NCI-H526 (cell line): ENCODE results near the gene HDGF.
"Not testable (repeated sequence)": the region's sequence is repeated elsewhere in the genome, so short reads cannot be mapped to it uniquely, and the experiment has no call there.

ENCODE experiments used
- DNase-seq, 2 experiments: peaks; one replicate each; lab custom pipeline; 2025; lab: John Stamatoyannopoulos, UW

HDGF gene

GRCh38 chr1:156767101-156767878 lies 15.8 kb upstream of the HDGF start, which contains the start of gene PRCC:
TSS of gene PRCC (plus strand) at chr1:156767535. CDS start at chr1:156767772, 237 bp downstream.
- peak; percentile 100 for DNase-seq

DNA sequence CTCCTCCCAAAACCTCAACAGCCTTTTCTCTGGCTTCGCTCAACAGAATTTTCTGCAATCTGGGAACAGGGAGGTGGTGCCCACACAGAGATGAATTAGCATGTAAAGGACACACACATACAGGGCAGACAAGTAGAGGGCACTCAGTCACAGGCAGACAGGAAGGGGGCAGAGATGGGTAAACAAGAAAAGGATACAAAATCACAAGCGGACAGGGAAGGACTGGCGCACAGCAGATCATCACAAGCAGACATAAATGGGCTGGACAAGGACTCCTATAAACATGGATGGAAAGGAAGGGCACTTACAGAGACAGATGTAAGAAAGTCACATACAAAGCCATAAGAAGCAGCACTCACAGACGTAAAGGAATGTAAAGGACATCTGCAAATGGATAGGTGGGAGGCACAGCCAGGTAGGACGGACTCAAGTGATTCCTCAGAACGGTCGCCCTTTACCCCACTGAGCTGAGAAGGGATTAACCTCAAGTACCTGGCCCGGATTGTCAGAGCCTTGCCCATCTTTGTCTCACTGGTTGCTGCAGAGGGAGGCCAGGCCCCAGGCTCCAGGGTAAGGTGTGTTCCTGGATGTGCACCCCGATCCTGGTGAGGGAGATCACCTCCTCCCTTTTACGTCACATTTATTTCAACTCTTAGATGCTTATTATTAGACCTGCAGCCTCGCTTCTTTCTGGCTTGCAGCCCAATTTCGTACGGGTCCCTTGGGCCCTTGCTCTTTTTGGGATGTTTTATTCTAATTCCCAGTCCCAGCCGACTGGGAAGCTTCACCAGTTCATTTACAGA lies 15.0 kb upstream of the HDGF start:
- DNase-seq: no peak

- DNase-seq: no peak
Measured at GRCh38 chr1:156765666-156766065, 14.2 kb upstream of the HDGF start.

DNA sequence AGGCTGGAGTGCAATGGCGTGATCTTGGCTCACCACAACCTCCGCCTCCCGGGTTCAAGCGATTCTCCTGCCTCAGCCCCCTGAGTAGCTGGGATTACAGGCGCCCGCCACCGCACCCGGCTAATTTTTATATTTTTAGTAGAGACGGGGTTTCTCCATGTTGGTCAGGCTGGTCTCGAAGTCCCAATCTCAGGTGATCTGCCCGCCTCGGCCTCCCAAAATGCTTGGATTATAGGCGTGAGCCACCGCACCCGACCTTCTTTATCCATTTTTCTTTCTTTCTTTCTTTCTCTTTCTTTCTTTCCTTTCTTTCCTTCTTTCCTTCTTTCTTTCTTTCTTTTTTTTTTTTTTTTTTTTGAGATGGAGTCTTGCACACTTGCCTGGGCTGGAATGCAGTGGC lies 13.7 kb upstream of the HDGF start:
- DNase-seq: not testable (repeated sequence)

GRCh38 chr1:156760796-156761104 lies 9.3 kb upstream of the HDGF start:
- DNase-seq: no peak

- no peak for DNase-seq
Measured at GRCh38 chr1:156760092-156760795, 8.8 kb upstream of the HDGF start.

GRCh38 chr1:156757572-156758253 lies 6.2 kb upstream of the HDGF start:
- not testable (repeated sequence) for DNase-seq

DNA sequence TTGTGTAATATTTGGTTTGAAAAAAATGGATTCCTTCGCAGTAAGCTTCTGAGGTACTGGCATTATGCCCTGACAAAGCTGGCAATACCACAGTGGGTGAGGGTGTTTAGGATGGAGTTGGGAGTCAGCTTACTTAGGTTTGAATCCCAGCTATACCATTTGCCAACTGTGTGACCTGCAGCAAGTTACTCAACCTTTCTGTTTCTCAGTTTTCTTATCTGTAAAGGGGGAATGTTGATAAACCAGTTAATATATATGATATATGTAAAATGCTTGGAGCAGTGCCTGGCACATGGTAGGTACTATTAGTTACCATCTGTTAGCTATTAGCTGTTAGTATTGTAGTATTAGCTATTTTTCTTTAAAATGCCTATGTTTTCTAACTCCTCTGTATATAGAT lies 4.9 kb upstream of the HDGF start:
- no peak for DNase-seq

DNA sequence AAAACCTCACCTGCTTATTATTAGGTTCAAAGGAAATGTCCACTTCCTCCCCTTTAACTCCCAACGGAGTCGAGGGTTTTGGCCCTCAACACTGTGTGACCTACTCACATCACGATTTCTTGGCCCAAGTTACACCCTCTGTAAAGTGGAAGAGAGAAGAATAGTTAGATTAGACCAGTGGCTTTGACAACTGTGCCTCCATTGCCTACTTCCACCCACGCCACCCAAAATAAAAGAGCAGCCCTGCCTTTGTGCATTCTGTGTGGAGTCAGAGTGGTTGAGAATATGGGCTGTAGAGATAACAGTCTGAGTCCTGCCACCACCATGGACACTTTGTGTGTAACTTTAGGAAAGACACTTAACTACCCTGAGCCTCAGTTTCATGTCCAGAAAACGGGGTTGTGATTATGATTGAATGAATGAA lies 4.1 kb upstream of the HDGF start:
- no peak for DNase-seq

GRCh38 chr1:156754219-156754618 lies 2.7 kb upstream of the HDGF start:
- DNase-seq: peak; percentile 59 to 77

- DNase-seq: peak; percentile 54 to 60
Measured at GRCh38 chr1:156752843-156753482, 1.5 kb upstream of the HDGF start.

DNA sequence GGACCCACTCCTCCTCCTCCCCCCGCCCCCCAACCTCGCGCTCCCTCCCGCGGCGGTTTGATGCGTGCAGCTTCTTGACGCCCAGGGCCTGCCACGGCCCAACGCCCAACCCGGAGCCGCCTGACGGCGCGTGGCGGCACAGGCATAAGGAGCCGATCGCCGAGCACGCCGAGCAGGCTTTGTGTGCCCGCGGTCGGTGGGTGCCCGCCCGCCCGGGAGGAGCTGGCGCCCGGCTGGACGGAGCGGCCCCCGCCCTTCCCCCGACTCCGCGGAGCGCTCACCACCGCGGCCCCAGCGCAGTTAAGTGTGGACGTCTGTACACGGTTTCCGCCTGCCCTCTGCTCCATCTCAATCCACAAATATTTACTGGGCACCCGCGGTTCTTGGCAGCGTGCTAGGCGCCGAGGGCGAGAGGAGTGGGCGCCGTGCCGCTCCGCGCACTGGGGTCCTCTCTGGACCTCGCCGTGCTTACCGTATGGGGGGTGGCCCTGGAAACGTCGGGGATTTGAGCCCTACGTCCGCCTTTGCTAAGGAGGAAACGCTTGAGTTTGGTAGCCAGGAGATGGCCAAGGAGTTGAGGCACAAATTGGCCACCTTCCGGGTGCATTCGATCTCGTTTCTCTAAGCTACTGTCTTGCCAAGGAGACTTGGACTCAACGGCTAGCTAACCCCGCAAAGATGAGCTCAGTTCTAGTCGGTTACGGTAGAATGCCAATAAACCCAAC lies 444 bp upstream of the HDGF start:
- DNase-seq: peak; percentile 98 to 100

GRCh38 chr1:156750711-156751450 lies 594 bp downstream of the HDGF start:
- peak in 1 of 2 experiments; percentile 85 for DNase-seq

- peak; percentile 69 to 85 for DNase-seq
Measured at GRCh38 chr1:156750191-156750672, 1.2 kb downstream of the HDGF start.

- DNase-seq: peak in 1 of 2 experiments; percentile 43
Measured at GRCh38 chr1:156749419-156750118, 1.9 kb downstream of the HDGF start.

DNA sequence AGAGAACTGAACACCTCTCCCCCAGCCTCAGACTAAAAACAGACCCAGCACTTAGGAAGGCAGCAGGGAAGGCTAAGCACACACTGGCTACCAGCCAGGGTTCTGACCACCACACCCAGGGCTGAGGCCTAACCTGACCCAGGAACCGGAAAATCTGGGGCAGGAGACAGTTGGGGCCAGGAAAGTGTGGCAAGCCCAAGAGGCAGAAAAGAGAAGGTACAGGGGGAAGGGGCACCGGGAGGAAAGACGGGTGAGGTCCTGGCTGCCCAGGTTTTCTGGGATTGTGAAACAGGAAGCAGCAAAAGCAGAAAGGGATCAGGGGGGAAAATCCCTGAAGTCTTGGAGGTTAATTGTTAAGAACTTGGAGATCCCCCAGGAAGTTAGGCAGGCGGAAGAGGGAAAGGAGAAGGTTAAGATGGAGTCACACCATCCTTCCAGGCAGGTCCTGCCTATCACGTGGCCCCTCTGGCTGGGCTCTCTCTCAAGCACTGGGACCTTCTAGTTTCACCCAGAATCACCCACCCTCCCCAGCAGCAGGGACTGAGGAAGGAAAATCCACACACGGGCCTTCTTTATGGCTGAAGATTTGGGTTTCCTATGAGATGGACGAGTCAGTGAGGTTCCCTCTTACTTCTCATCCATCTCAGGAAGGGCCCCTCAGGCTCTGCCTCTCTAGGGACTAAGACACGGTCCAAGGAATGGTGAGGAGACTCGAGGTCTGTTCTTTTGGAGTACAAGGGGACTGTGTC lies 2.6 kb downstream of the HDGF start:
- DNase-seq: peak in 1 of 2 experiments; percentile 55

DNA sequence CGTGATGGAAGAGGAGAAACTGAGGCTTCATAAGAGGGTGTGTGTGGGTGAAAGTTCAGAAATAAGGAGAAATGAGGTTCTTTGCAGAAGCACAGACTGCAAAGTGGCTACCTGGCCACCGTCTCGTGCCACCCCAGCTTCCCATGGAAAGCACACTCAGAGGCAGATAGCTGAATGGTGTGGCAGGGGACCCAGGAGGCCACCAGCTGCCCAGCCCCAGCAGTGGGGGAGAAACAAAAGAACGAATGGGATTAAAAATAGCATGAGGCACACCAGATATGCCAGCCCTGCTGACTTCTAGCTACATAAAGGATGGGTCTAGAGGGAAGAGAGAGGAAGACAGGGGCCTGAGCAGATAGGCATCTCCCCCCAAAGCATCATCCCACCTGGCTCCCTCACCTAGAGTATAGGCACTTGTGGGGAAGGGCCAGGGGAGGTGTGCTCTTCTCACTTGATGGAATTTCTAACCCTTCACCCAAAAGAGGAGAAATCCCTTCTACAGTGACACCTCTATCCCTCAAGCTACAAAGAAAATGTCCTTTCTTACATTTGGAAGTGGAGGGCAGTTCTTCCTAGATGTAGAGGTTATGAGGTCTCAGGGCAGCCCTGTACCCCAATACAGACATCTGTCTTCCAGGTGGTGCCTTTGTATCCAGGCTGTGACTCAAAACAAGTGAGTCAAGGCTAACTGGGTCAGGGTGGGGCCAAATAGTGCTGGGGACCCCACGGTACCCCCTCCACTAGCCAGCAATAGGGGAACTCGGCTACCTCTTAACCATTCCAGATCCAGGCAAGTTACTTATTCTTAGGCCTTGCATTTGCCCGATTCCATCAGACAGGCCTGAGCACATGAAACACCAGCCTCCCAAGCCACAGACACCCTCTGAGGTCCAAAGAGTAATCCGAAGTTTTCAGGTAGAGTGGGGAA lies 3.5 kb downstream of the HDGF start:
- DNase-seq: no peak
